PC-9 (cell line): ENCODE measurements around the gene MSI2. TPM values are rescaled to one million over a fixed set of nuclear protein-coding genes. Genes with fewer than 3 reads are reported as not detected.

Source experiments
- BruUV-seq: library from RNA; stranded (reverse); fragments of 400-500 nt; replicated peaks from 2 replicates; lab custom pipeline; 2021; lab: Mats Ljungman, UMichigan
- CTCF ChIA-PET: fragments of 300-600 bp; sonication (Branson Sonifier 250); formaldehyde crosslinking; loops from one replicate; lab custom pipeline; 2022; ENCODE audit warnings: antibody characterized with exemption; lab: Charles Lee
- POLR2A ChIA-PET: fragments of 300-600 bp; sonication (Branson Sonifier 250); formaldehyde crosslinking; loops from one replicate; lab custom pipeline; 2022; ENCODE audit warnings: antibody characterized with exemption; ENCODE audit not compliant: unreplicated experiment; lab: Charles Lee
- DNase-seq, 2 experiments: peaks; one replicate each; pipeline versions ENCODE4 v3.0.0 to v3.0.0-alpha.2; 2015 to 2022; ENCODE audit warnings: mixed read lengths in 1 of 2
- H2AFZ ChIP-seq: fragments of 200-600 bp; sonication (generic); 2 replicates; pipeline ENCODE4 v1.8.1; 2017; ENCODE audit warnings: antibody characterized with exemption
- H3F3A ChIP-seq: fragments of 200-600 bp; sonication (generic); 2 replicates; pipeline ENCODE4 v1.8.1; 2017; ENCODE audit warnings: antibody characterized with exemption, mild to moderate bottlenecking, low read depth; ENCODE audit not compliant: insufficient read depth
- H3K27ac ChIP-seq: fragments of 200-600 bp; sonication (generic); 2 replicates; pipeline ENCODE4 v1.6.1; 2016; ENCODE audit warnings: mixed run types
- H3K27me3 ChIP-seq: fragments of 200-600 bp; sonication (generic); 2 replicates; pipeline ENCODE4 v1.6.1; 2016; ENCODE audit warnings: low read depth, mixed run types; ENCODE audit not compliant: insufficient read depth
- H3K36me3 ChIP-seq: fragments of 200-600 bp; sonication (generic); 2 replicates; pipeline ENCODE4 v1.6.1; 2016; ENCODE audit warnings: low read depth, mixed run types
- H3K4me1 ChIP-seq: fragments of 200-600 bp; sonication (generic); replicated peaks from 2 replicates; pipeline ENCODE4 v1.6.1; 2016; ENCODE audit warnings: mixed run types; ENCODE audit not compliant: insufficient read depth
- H3K4me2 ChIP-seq: fragments of 200-600 bp; sonication (generic); 2 replicates; pipeline ENCODE4 v1.6.1; 2017; ENCODE audit warnings: mixed run types
- H3K4me3 ChIP-seq: fragments of 200-600 bp; sonication (generic); 2 replicates; pipeline ENCODE4 v1.6.1; 2016; ENCODE audit warnings: mixed run types
- H3K79me2 ChIP-seq: fragments of 200-600 bp; sonication (generic); 2 replicates; pipeline ENCODE4 v1.6.1; 2017; ENCODE audit warnings: low read depth, mixed run types
- H3K9me2 ChIP-seq: fragments of 200-600 bp; sonication (generic); 2 replicates; pipeline ENCODE4 v1.8.1; 2017; ENCODE audit warnings: mild to moderate bottlenecking; ENCODE audit not compliant: insufficient read depth
- H3K9me3 ChIP-seq: fragments of 200-600 bp; sonication (generic); 2 replicates; pipeline ENCODE4 v1.8.1; 2016; ENCODE audit warnings: low read depth; ENCODE audit not compliant: insufficient read depth
- H4K20me1 ChIP-seq: fragments of 200-600 bp; sonication (generic); 2 replicates; pipeline ENCODE4 v1.8.1; 2017; ENCODE audit not compliant: insufficient read depth
- CTCF ChIP-seq: fragments of 200-600 bp; sonication (generic); conservative IDR thresholded peaks from 2 replicates; pipeline ENCODE4 v1.6.1; 2017; ENCODE audit warnings: mixed run types, antibody characterized with exemption, mild to moderate bottlenecking, moderate library complexity
- EZH2 ChIP-seq: fragments of 200-600 bp; sonication (generic); IDR thresholded peaks from 2 replicates; pipeline ENCODE4 v1.8.0; 2017; ENCODE audit warnings: antibody characterized with exemption, low read depth
- intact Hi-C: fragments of 100-400 bp; cut with micrococcal nuclease; formaldehyde crosslinking; loops from one replicate; pipeline ENCODE4 v1.10.0; 2022; ENCODE audit not compliant: unreplicated experiment
- total RNA-seq: library from RNA; stranded (reverse); gene quantifications from 2 replicates; pipeline ENCODE4 v1.2.3, GENCODE V29; 2021

Gene MSI2
- total RNA-seq, 1 experiment from 2014 or later, result 15.7 TPM

GRCh38 chr17:57360266-57360665 lies 103.9 kb downstream of the MSI2 start:
- Histone ChIP-seq H3K79me2 (no peaks in the 10 kb centered on the region), H3K27ac (no peak overlapping the region), H3K27me3 (peaks cover 10% of the 10 kb centered on the region; the same call in 1 of the 2 replicates), H3K36me3 (no peaks in the 10 kb centered on the region), H3K9me2 (no peaks in the 10 kb centered on the region), H2AFZ (no peak overlapping the region), H3K9me3 (no peaks in the 10 kb centered on the region), H3F3A (peaks cover 7% of the 10 kb centered on the region; the same call in 1 of the 2 replicates), H3K4me3 (no peak overlapping the region), H3K4me2 (no peak overlapping the region), H4K20me1 (no peaks in the 10 kb centered on the region), H3K4me1 (peaks cover 9% of the 10 kb centered on the region)
- no peak for DNase-seq
- TF ChIP-seq CTCF (no peak), EZH2 (no peak)
- POLR2A ChIA-PET, result no interaction called here
- BruUV-seq, result no TSS peak
- CTCF ChIA-PET, result no interaction called here
- intact Hi-C loops, result no loop called here

- BruUV-seq, result no TSS peak
- POLR2A ChIA-PET, result no interaction called here
- no peak overlapping the region for H3K27ac ChIP-seq
- intact Hi-C loops, result no loop called here
- H3K9me2 ChIP-seq, result no peaks in the 10 kb centered on the region
- no peaks in the 10 kb centered on the region for H4K20me1 ChIP-seq
- CTCF ChIA-PET, result no interaction called here
- no peak overlapping the region for H3K4me3 ChIP-seq
- H3K4me2 ChIP-seq, result no peak overlapping the region
- H3K79me2 ChIP-seq, result no peaks in the 10 kb centered on the region
- H2AFZ ChIP-seq, result no peak overlapping the region
- DNase-seq, result no peak
- H3K9me3 ChIP-seq, result no peaks in the 10 kb centered on the region
- no peak for TF ChIP-seq EZH2
- no peaks in the 10 kb centered on the region for H3K36me3 ChIP-seq
- peaks cover under 1% of the 10 kb centered on the region; the same call in 1 of the 2 replicates for H3K4me1 ChIP-seq
- H3K27me3 ChIP-seq, result no peaks in the 10 kb centered on the region
- H3F3A ChIP-seq, result peaks cover 7% of the 10 kb centered on the region; the same call in 1 of the 2 replicates
These were observed 106.7 kb downstream of the MSI2 start for GRCh38 chr17:57362797-57363556.

GRCh38 chr17:57363580-57363979 lies 107.3 kb downstream of the MSI2 start:
- Histone ChIP-seq H3K27ac (no peak overlapping the region), H3K79me2 (no peaks in the 10 kb centered on the region), H3F3A (peaks cover 4% of the 10 kb centered on the region; the same call in 1 of the 2 replicates), H3K27me3 (no peaks in the 10 kb centered on the region), H3K4me3 (no peak overlapping the region), H3K4me1 (peaks cover 4% of the 10 kb centered on the region), H4K20me1 (no peaks in the 10 kb centered on the region), H3K9me3 (no peaks in the 10 kb centered on the region), H3K9me2 (no peaks in the 10 kb centered on the region), H3K4me2 (no peak overlapping the region), H3K36me3 (no peaks in the 10 kb centered on the region), H2AFZ (no peak overlapping the region)
- TF ChIP-seq EZH2 (no peak), CTCF (no peak)
- BruUV-seq, result no TSS peak
- ChIA-PET POLR2A (no interaction called here), CTCF (no interaction called here)
- intact Hi-C loops, result no loop called here
- no peak for DNase-seq
